Neural progenitor cell (in vitro differentiated cells): ENCODE results near the gene AK4. TPM values are rescaled to one million over a fixed set of nuclear protein-coding genes. Genes with fewer than 3 reads are reported as not detected.
"Not testable (repeated sequence)": the region's sequence is repeated elsewhere in the genome, so short reads cannot be mapped to it uniquely, and the experiment has no call there.

Experiments used
- DNase-seq: peaks from one replicate; pipeline ENCODE4 v3.0.0-alpha.2; 2016; ENCODE audit warnings: low spot score
- H2AFZ ChIP-seq: fragments of 200-600 bp; sonication (generic); replicated peaks from 2 replicates; pipeline ENCODE4 v1.6.1; 2016; ENCODE audit warnings: antibody characterized with exemption
- H3F3A ChIP-seq: fragments of 200-600 bp; sonication (generic); 2 replicates; pipeline ENCODE4 v1.6.1; 2016; ENCODE audit warnings: antibody characterized with exemption, low read depth
- H3K27ac ChIP-seq: fragments of 200-600 bp; sonication (generic); 2 replicates; pipeline ENCODE4 v1.5.1; 2016; ENCODE audit warnings: mild to moderate bottlenecking
- H3K27me3 ChIP-seq: fragments of 200-600 bp; sonication (generic); 2 replicates; pipeline ENCODE4 v1.6.1; 2016; ENCODE audit warnings: mild to moderate bottlenecking, moderate library complexity
- H3K36me3 ChIP-seq: fragments of 200-600 bp; sonication (generic); 2 replicates; pipeline ENCODE4 v1.5.1; 2016
- H3K4me1 ChIP-seq: fragments of 200-600 bp; sonication (generic); 2 replicates; pipeline ENCODE4 v1.6.1; 2016; ENCODE audit warnings: mixed run types
- H3K4me2 ChIP-seq: fragments of 200-600 bp; sonication (generic); 2 replicates; pipeline ENCODE4 v1.6.1; 2016
- H3K4me3 ChIP-seq: fragments of 200-600 bp; sonication (generic); 2 replicates; pipeline ENCODE4 v1.5.1; 2016
- H3K79me2 ChIP-seq: fragments of 200-600 bp; sonication (generic); 2 replicates; pipeline ENCODE4 v1.6.1; 2016; ENCODE audit warnings: low read depth
- H3K9ac ChIP-seq: fragments of 200-600 bp; sonication (generic); 2 replicates; pipeline ENCODE4 v1.6.1; 2016
- H3K9me3 ChIP-seq: fragments of 200-600 bp; sonication (generic); 2 replicates; pipeline ENCODE4 v1.5.1; 2016; ENCODE audit warnings: low read depth
- H4K20me1 ChIP-seq: fragments of 200-600 bp; sonication (generic); 2 replicates; pipeline ENCODE4 v1.6.1; 2016; ENCODE audit warnings: low read depth
- H3K27ac Mint-ChIP-seq: 3 replicates; pipeline ENCODE4 v1.8.0; 2021; ENCODE audit warnings: mixed read lengths
- H3K27me3 Mint-ChIP-seq: 2 replicates; pipeline ENCODE4 v1.8.0; 2022; ENCODE audit warnings: low read depth, mild to moderate bottlenecking, inconsistent platforms, moderate library complexity, mixed read lengths; ENCODE audit not compliant: insufficient read depth
- H3K36me3 Mint-ChIP-seq: 3 replicates; pipeline ENCODE4 v1.8.0; 2021; ENCODE audit warnings: mixed read lengths
- H3K4me1 Mint-ChIP-seq: 3 replicates; pipeline ENCODE4 v1.8.0; 2021; ENCODE audit warnings: mixed read lengths
- H3K4me3 Mint-ChIP-seq: 3 replicates; pipeline ENCODE4 v1.8.0; 2021; ENCODE audit warnings: mild to moderate bottlenecking, moderate library complexity, mixed read lengths
- H3K9me3 Mint-ChIP-seq: 3 replicates; pipeline ENCODE4 v1.8.0; 2020; ENCODE audit warnings: mixed read lengths
- EZH2 ChIP-seq: fragments of 200-600 bp; sonication (generic); IDR thresholded peaks from 2 replicates; pipeline ENCODE4 v1.6.1; 2017; ENCODE audit warnings: antibody characterized with exemption, mild to moderate bottlenecking, moderate library complexity
- EZH2phosphoT487 ChIP-seq: fragments of 200-600 bp; sonication (generic); IDR thresholded peaks from 2 replicates; pipeline ENCODE4 v1.6.1; 2017; ENCODE audit warnings: antibody characterized with exemption
- total RNA-seq: library from RNA; depleted of rRNA; stranded (reverse); fragments of >200 nt; gene quantifications from 2 replicates; pipeline ENCODE4 v1.2.3, GENCODE V29; 2015; ENCODE audit warnings: low replicate concordance
- TF ChIP-seq, protein P1 (sequence below): fragments of 200-600 bp; sonication (generic); IDR thresholded peaks from 2 replicates; pipeline ENCODE4 v1.5.1; 2017; ENCODE audit warnings: antibody characterized with exemption, mild to moderate bottlenecking

AK4 gene
- total RNA-seq, 1 donor from 2014 or later, result 31.5 TPM

DNA sequence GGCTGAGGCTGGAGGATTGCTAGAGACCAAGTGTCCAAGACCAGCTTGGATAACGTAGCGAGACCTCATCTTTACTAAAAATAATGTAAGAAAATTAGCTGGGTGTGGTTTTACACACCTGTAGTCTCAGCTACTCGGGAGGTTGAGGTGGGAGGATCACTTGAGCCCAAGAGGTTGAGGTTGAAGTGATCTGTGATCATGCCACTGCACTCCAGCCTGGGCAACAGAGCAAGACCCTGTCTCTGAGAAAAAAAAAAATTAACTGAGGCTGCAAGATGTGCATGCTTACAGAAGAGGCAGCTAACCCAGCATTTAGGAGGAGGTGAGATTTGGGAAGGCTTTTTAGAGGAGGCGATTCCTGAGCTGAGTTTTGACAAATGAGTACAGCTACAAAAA lies 9.5 kb downstream of the AK4 start:
- Mint-ChIP-seq H3K4me3 (no peak overlapping the region), H3K27ac (no peak overlapping the region), H3K27me3 (no peaks in the 10 kb centered on the region), H3K9me3 (no peaks in the 10 kb centered on the region), H3K36me3 (peaks cover 8% of the 10 kb centered on the region), H3K4me1 (peaks cover 4% of the 10 kb centered on the region)
- no peak overlapping the region for H2AFZ ChIP-seq
- no peaks in the 10 kb centered on the region for H3K4me1 ChIP-seq
- no peaks in the 10 kb centered on the region for H3K27me3 ChIP-seq
- DNase-seq, result no peak
- no peaks in the 10 kb centered on the region for H3F3A ChIP-seq
- no peak overlapping the region for H3K27ac ChIP-seq
- no peaks in the 10 kb centered on the region for H3K9me3 ChIP-seq
- no peak overlapping the region for H3K4me2 ChIP-seq
- no peaks in the 10 kb centered on the region for H3K79me2 ChIP-seq
- no peaks in the 10 kb centered on the region for H4K20me1 ChIP-seq
- TF ChIP-seq EZH2phosphoT487 (no peak), EZH2 (no peak)
- TF ChIP-seq, protein P1, sequence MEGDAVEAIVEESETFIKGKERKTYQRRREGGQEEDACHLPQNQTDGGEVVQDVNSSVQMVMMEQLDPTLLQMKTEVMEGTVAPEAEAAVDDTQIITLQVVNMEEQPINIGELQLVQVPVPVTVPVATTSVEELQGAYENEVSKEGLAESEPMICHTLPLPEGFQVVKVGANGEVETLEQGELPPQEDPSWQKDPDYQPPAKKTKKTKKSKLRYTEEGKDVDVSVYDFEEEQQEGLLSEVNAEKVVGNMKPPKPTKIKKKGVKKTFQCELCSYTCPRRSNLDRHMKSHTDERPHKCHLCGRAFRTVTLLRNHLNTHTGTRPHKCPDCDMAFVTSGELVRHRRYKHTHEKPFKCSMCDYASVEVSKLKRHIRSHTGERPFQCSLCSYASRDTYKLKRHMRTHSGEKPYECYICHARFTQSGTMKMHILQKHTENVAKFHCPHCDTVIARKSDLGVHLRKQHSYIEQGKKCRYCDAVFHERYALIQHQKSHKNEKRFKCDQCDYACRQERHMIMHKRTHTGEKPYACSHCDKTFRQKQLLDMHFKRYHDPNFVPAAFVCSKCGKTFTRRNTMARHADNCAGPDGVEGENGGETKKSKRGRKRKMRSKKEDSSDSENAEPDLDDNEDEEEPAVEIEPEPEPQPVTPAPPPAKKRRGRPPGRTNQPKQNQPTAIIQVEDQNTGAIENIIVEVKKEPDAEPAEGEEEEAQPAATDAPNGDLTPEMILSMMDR, result no peak
- no peak overlapping the region for H3K4me3 ChIP-seq
- H3K9ac ChIP-seq, result no peak overlapping the region
- H3K36me3 ChIP-seq, result no peaks in the 10 kb centered on the region

DNA sequence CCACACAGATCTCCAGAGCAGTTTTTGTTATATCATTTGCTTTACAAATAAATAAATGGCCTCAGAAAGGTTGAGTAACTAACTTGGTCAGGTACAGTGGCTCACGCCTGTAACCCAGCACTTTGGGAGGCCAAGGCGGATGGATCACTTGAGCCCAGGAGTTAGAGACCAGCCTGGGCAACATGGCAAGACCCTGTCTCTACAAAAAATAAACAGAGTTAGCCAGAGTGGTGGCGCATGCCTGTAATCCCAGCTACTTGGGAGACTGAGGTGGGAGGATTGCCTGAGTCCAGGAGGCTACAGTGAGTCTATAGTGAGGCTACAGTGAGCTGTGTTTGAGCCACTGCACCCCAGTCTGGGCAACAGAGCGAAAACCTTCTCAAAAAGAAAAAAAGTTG lies 11.3 kb downstream of the AK4 start:
- H3K27me3 Mint-ChIP-seq, H3K27ac ChIP-seq, H3K9ac ChIP-seq, H3K4me3 Mint-ChIP-seq, H3K9me3 ChIP-seq, H3K9me3 Mint-ChIP-seq, H3K4me1 ChIP-seq, H3K27me3 ChIP-seq, DNase-seq, H3K4me2 ChIP-seq, H3F3A ChIP-seq, H3K27ac Mint-ChIP-seq, H3K4me1 Mint-ChIP-seq, H4K20me1 ChIP-seq, H3K4me3 ChIP-seq, H2AFZ ChIP-seq, H3K79me2 ChIP-seq, H3K36me3 ChIP-seq: not testable (repeated sequence)
- peaks cover 14% of the 10 kb centered on the region for H3K36me3 Mint-ChIP-seq

DNA sequence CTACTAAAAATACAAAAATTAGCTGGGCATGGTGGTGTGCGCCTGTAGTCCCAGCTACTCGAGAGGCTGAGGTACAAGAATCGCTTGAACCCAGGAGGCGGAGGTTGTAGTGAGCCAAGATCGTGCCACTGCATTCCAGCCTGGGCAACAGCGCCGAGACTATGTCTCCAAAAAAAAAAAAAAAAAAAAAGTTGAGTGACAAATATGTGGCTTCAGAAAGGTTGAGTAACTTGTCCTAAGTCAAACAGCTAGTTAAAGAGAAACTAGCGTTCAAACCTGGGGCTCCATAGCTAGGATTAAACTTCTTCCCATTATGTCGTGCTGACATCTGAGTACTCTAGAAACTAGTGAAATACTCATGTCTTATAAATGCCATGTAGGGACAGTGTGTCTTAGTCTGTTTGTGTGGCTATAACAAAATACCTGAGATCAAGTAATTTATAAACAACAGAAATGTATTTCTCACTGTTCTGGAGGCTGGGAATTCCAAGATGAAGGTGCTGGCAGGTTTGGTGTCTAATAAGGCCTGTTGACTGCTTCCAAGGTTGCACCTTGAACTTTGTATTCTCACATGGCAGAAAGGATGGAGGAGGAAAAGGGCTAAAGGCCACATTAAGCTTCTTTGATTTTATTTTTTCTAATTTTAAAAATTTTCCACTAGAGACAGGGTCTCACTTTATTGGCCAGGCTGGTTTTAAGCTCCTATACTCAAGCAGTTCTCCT lies 12.0 kb downstream of the AK4 start:
- Histone ChIP-seq H3K4me1 (no peaks in the 10 kb centered on the region), H3K9ac (no peak overlapping the region), H3K27me3 (no peaks in the 10 kb centered on the region), H3F3A (no peaks in the 10 kb centered on the region), H3K4me2 (no peak overlapping the region), H2AFZ (no peak overlapping the region), H3K4me3 (no peak overlapping the region), H3K9me3 (no peaks in the 10 kb centered on the region), H3K36me3 (no peaks in the 10 kb centered on the region), H3K79me2 (no peaks in the 10 kb centered on the region), H4K20me1 (no peaks in the 10 kb centered on the region), H3K27ac (no peak overlapping the region)
- Mint-ChIP-seq H3K27ac (no peak overlapping the region), H3K27me3 (no peaks in the 10 kb centered on the region), H3K4me3 (no peak overlapping the region), H3K9me3 (peaks cover 2% of the 10 kb centered on the region), H3K4me1 (peaks cover 4% of the 10 kb centered on the region), H3K36me3 (peaks cover 14% of the 10 kb centered on the region)
- DNase-seq, result no peak
- TF ChIP-seq, protein P1, result no peak
- no peak for TF ChIP-seq EZH2phosphoT487

DNA sequence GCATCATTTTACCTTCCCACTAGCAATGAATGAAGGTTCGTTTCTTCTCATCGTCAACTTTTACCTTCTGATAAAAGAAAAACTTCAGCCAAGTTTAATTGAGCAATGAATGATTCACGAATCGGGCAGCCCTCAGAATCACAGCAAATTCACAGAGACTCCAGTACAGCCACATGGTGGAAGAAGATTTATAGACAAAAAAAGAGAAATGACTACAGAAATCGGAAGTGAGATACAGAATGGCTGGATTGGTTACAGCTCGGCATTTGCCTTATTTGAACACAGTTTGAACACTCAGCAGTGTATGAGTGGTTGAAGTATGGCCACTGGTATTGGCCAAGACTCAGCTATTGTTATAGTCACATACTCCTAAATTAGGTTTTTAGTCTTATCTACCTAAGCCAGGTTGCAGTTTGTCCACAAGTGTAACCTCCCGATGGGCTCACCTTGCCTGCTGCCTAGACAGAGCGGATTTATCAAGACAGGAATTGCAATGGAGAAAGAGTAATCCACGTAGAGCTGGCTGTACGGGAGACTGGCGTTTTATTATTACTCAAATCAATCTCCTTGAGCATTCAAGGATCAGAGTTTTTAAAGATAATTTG lies 15.3 kb downstream of the AK4 start:
- no peak for DNase-seq
- H3K9me3 Mint-ChIP-seq, result peaks cover 2% of the 10 kb centered on the region
- Histone ChIP-seq H3F3A (no peaks in the 10 kb centered on the region), H3K4me2 (no peak overlapping the region), H4K20me1 (peaks cover 27% of the 10 kb centered on the region), H3K79me2 (no peaks in the 10 kb centered on the region), H2AFZ (no peak overlapping the region), H3K36me3 (no peaks in the 10 kb centered on the region), H3K9ac (no peak overlapping the region), H3K9me3 (no peaks in the 10 kb centered on the region), H3K4me1 (peaks cover 4% of the 10 kb centered on the region), H3K4me3 (no peak overlapping the region), H3K27ac (no peak overlapping the region), H3K27me3 (no peaks in the 10 kb centered on the region)
- peaks cover 31% of the 10 kb centered on the region for H3K4me1 Mint-ChIP-seq
- H3K27me3 Mint-ChIP-seq, result no peaks in the 10 kb centered on the region
- H3K4me3 Mint-ChIP-seq, result no peak overlapping the region
- peaks cover 10% of the 10 kb centered on the region for H3K36me3 Mint-ChIP-seq
- no peak overlapping the region for H3K27ac Mint-ChIP-seq
- TF ChIP-seq, protein P1, result no peak

GRCh38 chr1:65164101-65164500 lies 16.1 kb downstream of the AK4 start:
- H3K27ac Mint-ChIP-seq, H3K9ac ChIP-seq, H3K36me3 ChIP-seq, DNase-seq, H3K27me3 Mint-ChIP-seq, H3K9me3 ChIP-seq, H3F3A ChIP-seq, H2AFZ ChIP-seq, H3K4me2 ChIP-seq, H3K4me1 ChIP-seq, H3K4me3 Mint-ChIP-seq, H3K27ac ChIP-seq, H3K79me2 ChIP-seq, H3K27me3 ChIP-seq, H3K9me3 Mint-ChIP-seq, H3K4me3 ChIP-seq: not testable (repeated sequence)
- Mint-ChIP-seq H3K36me3 (peaks cover 10% of the 10 kb centered on the region), H3K4me1 (peaks cover 33% of the 10 kb centered on the region)
- H4K20me1 ChIP-seq, result peaks cover 27% of the 10 kb centered on the region
